ENCODE results near the gene SSUH2. TPM values are rescaled to one million over a fixed set of nuclear protein-coding genes. Genes with fewer than 3 reads are reported as not detected.
"Not testable (repeated sequence)": the region's sequence is repeated elsewhere in the genome, so short reads cannot be mapped to it uniquely, and the experiment has no call there.

Gene SSUH2
- total RNA-seq, result 1 to 10 TPM in 1 of 9 donors, under 1 TPM in 5, not detected in 3; 0.12 to 1.3 (median 0.52) TPM
- under 1 TPM; 0.51 to 0.72 (median 0.64) TPM for polyA plus RNA-seq
- long read RNA-seq, donor 1, result 0 reads
- long read RNA-seq, donor 2, result 0 reads
- long read RNA-seq, donor 3, result 0 reads
- long read RNA-seq, donor 4, result 0 reads
- long read RNA-seq, donor 5, result 0 reads
- long read RNA-seq, donor 6, result 0 reads
- long read RNA-seq, donor 7, result 0 reads
- long read RNA-seq, donor 8, partial matches to known transcripts, result 0 of 2 reads
- long read RNA-seq, donor 8, other reads (novel, unspliced or antisense), result 0 of 2 reads
- long read RNA-seq, donor 9, result 0 reads
- long read RNA-seq, donor 10, result 0 reads

DNA sequence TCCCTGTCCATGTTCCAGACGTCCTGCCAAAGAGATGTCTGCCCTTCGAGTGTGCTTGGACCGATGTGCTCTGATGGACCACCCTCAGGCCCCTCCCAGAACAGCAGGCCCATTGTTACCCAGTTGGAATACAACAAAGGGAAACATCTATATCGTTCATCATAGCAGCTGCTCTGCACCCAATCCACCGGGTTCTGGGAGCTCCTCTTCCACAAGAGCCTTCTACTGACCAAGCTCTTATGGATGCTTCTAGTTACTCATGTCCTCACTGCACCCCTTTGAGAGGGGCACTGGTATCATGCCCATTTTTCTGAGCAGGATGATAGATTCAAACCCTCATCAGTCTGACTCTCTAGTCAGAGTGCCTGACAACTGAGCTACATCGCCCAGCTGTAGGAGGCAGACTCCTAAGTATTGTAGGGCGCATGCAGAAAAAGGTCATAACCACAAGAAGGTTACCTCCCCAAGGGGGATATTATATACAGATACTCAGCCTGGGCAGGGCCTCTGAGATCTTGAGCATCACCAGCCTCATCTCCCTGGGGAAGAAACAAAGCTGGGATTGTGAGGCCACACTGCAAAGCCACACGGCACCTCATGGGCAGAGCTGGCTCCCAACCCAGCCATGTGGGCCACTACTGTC lies at the start of gene SSUH2:
TSS of gene SSUH2 (minus strand) at position 51 of the 643 bp plus-strand sequence. CDS start at position 11, 40 bp downstream.
- TF ChIP-seq CTCF (IDR thresholded peaks at IDR 0.05), result no peak
- no peak for TF ChIP-seq POLR2A (IDR thresholded peaks at IDR 0.05)

GRCh38 chr3:8691295-8691694 lies 46.7 kb upstream of the SSUH2 start:
- H3K27me3 ChIP-seq; H3K4me3 ChIP-seq; intact Hi-C loops (cut with DNase I); DNase-seq; H3K9me3 ChIP-seq (replicated peaks in 1 of 3); H3K4me1 ChIP-seq (replicated peaks in 1 of 2); H3K27ac ChIP-seq; H3K36me3 ChIP-seq (replicated peaks in 1 of 2): not testable (repeated sequence)
- 91 to 97% (median 95%) methylated on average over 9 of the region's 9 CpGs for WGBS, 4 donors

More for the DNA sequence above, at the start of gene SSUH2:
- H3K36me3 ChIP-seq (replicated peaks in 1 of 2), result no peaks in the 10 kb centered on the region
- no peaks in the 10 kb centered on the region for H3K27me3 ChIP-seq
- no peaks in the 10 kb centered on the region for H3K9me3 ChIP-seq (replicated peaks in 1 of 3)
- no peaks in the 10 kb centered on the region for H3K4me1 ChIP-seq (replicated peaks in 1 of 2)
- H3K27ac ChIP-seq, result no peak within 1 kb of the TSS
- H3K4me3 ChIP-seq, result no peak within 1 kb of the TSS
- WGBS, 4 donors, result 76 to 90% (median 83%) methylated on average over 7 to 8 of the region's 8 CpGs
- intact Hi-C loops (cut with DNase I), result no loop called here
- no peak for DNase-seq

GRCh38 chr3:8684992-8685391 lies 40.4 kb upstream of the SSUH2 start:
- DNase-seq; H3K4me1 ChIP-seq (replicated peaks in 1 of 2); H3K36me3 ChIP-seq (replicated peaks in 1 of 2); H3K4me3 ChIP-seq; H3K27ac ChIP-seq; H3K27me3 ChIP-seq; intact Hi-C loops (cut with DNase I); H3K9me3 ChIP-seq (replicated peaks in 1 of 3): not testable (repeated sequence)
- 70 to 80% (median 74%) methylated on average over 5 to 6 of the region's 6 CpGs for WGBS, 4 donors

DNA sequence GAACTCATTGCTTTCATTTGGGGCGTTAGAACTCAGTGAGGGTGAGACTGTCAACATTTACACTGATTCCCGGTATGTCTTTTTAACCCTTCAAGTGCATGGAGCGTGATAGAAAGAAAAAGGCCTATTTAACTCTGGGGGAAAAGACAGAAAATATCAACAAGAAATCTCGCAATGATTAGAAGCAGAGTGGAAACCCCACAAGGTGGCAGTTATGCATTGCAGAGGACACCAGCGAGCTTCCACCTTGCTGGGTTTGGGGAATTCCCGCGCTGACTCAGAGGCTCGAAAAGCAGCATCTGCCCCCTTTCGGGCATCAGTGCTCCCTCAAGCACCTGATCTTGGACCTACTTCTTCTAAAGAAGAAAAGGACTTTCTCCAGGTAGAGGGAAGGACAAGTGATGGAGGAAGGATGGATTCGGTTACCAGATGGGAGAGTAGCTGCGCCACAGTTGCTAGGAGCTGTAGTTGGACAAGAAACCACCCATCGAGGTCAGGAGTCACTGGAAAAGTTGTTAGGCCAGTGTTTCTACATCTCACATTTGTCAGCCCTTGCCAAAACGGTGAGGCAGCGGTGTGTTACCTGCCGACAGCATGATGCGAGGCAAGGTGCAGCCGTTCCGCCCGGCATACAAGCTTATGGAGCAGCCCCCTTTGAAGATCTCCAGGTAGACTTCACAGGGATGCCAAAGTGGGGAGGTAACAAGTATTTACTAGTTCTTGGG lies 38.4 kb upstream of the SSUH2 start:
- WGBS, 4 donors, result 76 to 84% (median 79%) methylated on average over 18 to 19 of the region's 19 CpGs
- DNase-seq; H3K4me3 ChIP-seq; H3K4me1 ChIP-seq (replicated peaks in 1 of 2); intact Hi-C loops (cut with DNase I); H3K27ac ChIP-seq; H3K9me3 ChIP-seq (replicated peaks in 1 of 3); H3K36me3 ChIP-seq (replicated peaks in 1 of 2); H3K27me3 ChIP-seq: not testable (repeated sequence)

GRCh38 chr3:8681881-8682538 lies 37.4 kb upstream of the SSUH2 start:
- not testable (repeated sequence) for H3K27ac ChIP-seq, H3K4me3 ChIP-seq
- WGBS, 4 donors, result 76 to 81% (median 77%) methylated on average over 8 to 9 of the region's 9 CpGs

DNA sequence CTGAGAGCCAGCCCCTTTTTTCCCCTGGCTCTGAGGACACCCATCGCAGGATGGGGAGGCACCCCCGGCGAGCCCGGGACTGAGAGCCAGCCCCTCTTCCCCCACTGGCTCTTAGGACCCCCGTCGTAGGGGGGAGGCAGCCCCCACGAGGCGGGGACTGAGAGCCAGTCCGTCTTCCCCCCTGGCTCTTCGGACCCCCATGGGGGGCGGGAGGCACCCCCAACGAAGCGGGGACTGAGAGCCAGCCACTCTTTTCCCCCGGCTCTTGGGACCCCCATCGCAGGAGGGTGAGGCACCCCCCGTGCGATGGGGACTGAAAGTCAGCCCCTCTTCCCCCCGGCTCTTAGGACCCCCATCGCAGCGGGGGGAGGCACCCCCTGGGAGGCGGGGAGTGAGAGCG lies 36.8 kb upstream of the SSUH2 start:
- WGBS, 4 donors, result 80 to 82% (median 80%) methylated on average over 12 to 22 of the region's 22 CpGs; no CpG with 5 or more reads in 1 of the 4 donors
- TF ChIP-seq CTCF (IDR thresholded peaks at IDR 0.05) (no peak), POLR2A (IDR thresholded peaks at IDR 0.05) (no peak)
- no peak for DNase-seq
- Histone ChIP-seq H3K4me3 (no peak overlapping the region), H3K9me3 (replicated peaks in 1 of 3) (no peaks in the 10 kb centered on the region), H3K27me3 (no peaks in the 10 kb centered on the region), H3K4me1 (replicated peaks in 1 of 2) (no peaks in the 10 kb centered on the region), H3K27ac (no peak overlapping the region), H3K36me3 (replicated peaks in 1 of 2) (no peaks in the 10 kb centered on the region)
- intact Hi-C loops (cut with DNase I), result no loop called here

More at GRCh38 chr3:8681881-8682538, 37.4 kb upstream of the SSUH2 start:
- H3K9me3 ChIP-seq (replicated peaks in 1 of 3); H3K4me1 ChIP-seq (replicated peaks in 1 of 2); DNase-seq; intact Hi-C loops (cut with DNase I); H3K36me3 ChIP-seq (replicated peaks in 1 of 2); H3K27me3 ChIP-seq: not testable (repeated sequence)

DNA sequence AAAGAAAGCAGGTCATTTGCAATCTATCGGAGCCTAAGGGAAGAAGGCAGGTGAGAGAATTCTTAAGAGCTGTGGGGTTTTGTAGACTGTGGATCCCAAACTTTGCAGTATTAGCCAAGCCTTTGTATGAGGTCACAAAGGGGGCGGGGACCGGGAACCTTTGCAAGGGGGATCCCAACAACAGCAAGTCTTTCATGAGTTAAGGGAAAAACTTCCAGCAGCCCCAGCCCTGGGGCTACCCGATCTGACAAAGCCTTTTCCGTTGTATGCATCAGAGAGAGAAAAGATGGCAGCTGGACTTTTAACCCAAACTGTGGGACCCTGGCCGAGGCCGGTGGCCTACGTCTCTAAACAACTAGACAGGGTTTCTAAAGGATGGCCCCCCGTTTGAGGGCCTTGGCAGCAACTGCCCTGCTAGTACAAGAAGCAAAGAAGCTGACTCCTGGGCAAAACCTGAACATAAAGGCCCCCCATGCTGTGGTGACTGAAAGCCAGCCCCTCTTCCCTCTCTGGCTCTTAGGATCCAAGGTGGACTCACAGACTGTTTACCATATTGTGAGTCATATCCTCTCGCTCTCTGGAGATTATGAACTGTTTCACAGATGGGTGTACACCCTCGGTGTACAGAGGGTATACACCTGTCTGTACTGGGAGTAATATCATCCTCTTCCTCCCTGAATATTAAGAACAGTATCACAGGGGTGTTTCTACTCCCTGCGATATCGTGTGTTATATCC lies 35.4 kb upstream of the SSUH2 start:
- 63 to 80% (median 73%) methylated on average over 13 of the region's 13 CpGs for WGBS, 4 donors
- H3K4me3 ChIP-seq; H3K27ac ChIP-seq; H3K9me3 ChIP-seq (replicated peaks in 1 of 3); H3K4me1 ChIP-seq (replicated peaks in 1 of 2); H3K36me3 ChIP-seq (replicated peaks in 1 of 2); H3K27me3 ChIP-seq; DNase-seq; intact Hi-C loops (cut with DNase I): not testable (repeated sequence)

Measured in adrenal gland (tissue), 19 donors.